ENCODE results near the gene KRT74.

KRT74 gene

GRCh38 chr12:52575948-52576347 lies 2.3 kb upstream of the KRT74 start:
- no peak for DNase-seq

DNA sequence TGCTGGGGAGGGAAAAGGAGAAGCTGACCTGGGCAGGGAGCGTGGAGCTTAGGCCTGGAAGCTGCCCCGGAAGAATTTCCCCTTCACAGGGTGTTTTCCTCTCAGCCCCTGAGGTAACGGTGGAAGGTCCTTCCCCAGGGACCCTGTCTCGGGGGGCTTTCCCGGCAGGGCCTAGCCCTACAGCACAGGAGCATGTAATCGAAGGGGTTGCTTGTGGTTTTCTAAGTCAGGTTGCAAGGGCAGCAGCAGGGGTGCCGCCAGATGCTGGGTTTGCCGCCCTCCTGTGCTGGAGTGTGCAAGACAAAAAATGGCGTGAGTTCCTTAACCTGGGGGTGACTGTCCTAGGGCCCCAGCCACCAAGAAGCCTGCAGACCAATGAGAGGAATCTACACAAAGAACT lies 1.6 kb upstream of the KRT74 start:
- DNase-seq, result no peak

DNA sequence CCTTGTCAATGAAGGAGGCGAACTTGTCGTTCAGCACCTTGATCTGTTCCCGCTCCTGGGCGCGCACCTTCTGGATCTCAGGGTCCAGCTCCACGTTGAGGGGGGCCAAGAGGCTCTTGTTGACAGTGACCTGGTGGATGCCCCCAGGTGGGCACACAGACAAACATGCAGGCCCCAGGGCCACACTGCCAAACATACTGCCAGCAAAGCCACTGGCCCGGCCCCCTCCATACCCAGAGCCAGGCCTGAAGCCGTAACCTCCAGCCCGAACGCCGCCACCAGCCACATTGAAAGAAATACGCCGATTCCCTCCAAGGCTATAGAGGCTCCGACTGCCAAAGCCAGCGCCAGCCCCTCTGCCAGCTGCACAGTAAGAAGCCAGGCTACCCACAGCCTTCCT lies 337 bp downstream of the KRT74 start:
- no peak for DNase-seq

GRCh38 chr12:52570511-52570910 lies 3.1 kb downstream of the KRT74 start:
- DNase-seq, result no peak

- DNase-seq, result peak in 17 of 56 donors; percentile 2 to 67 (median 13)
Observed at GRCh38 chr12:52568111-52568510, 5.5 kb downstream of the KRT74 start.

DNA sequence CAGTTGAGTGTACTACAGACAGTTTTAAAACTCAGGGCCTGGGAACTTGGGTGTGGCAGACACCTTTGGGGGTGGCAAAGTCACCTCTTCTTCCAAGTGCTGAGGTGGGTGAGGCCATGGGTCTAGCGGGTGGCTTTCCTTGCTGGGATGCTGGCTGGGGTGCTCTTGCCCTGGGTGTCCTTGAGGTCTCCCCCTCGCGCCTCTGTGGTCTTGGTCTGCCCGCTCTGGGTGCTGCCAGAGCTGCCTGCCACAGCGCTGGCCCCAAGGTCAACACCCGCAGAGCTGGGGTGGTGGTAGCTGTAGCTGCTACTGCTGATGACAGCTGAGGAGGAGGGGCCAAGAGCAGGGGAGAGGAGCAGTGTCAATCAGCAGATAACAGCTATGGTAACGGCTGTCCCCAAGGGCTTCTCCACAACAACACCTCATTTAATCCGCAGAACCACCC lies 6.8 kb downstream of the KRT74 start:
- no peak for DNase-seq

DNA sequence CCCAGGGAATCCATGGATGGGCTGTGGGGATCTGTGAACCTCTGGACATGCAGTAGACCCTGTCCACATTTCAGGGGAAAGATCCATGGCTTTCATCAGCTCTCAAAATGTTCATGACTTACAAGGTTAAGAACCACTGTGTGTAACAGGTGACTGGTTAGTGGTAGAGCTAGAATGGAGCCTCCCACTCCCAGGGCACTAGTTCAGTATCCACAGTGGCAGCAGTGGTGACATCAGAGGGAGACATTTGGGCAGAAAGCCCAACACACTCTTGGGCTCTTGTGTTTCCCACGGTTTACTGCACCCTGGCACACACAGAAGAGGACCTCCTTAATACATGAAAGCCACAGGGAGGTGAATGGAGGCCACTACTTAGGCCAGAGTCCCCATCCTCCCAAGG lies 9.1 kb downstream of the KRT74 start:
- no peak for DNase-seq

DNA sequence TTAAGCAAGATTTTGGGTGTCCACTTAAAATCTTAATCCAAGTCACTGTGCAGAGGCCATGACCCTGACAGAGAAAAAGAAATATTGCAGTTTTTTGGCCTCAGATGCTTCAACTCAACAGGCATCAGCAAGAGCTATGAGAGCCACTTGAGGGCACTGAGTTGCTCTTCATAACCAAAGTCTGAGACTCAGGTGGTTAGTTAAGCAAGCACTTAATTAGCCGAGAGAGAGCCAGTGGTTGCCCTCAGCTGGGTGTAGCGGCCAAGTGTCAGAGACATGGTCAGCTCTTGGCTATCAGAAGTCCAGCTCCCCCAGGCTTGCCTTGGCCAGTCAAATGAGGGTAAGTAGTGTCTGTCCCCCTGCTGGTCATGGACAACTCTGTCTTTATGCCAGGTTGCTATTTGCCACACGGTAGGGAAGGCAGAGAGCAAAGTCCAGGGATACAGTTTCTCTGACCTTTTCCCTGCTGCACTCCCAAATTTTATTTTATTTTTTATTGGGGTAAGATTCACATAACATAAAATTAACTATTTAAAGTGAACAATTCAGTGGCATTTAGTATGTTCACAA lies 11.7 kb downstream of the KRT74 start:
- no peak for DNase-seq

DNA sequence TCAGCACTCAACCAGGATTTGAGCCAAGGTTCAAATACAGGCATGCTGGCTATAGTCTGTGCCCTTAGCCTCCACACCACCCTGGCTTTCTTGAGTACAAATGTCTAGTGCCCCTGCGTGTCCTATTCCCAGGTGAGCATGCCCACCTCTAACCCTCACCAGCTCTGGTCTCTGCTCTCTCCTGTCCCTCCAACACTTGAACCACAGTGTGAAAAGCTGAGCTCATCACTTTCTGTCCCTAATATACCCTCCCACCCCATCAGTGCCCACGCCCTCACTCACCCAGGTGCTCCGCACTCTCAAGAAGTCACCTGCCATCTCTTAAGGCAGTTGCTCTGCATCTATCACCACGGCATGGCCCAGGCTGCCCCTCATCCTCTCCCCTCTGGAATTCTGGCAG lies 13.7 kb downstream of the KRT74 start:
- DNase-seq, result no peak

DNA sequence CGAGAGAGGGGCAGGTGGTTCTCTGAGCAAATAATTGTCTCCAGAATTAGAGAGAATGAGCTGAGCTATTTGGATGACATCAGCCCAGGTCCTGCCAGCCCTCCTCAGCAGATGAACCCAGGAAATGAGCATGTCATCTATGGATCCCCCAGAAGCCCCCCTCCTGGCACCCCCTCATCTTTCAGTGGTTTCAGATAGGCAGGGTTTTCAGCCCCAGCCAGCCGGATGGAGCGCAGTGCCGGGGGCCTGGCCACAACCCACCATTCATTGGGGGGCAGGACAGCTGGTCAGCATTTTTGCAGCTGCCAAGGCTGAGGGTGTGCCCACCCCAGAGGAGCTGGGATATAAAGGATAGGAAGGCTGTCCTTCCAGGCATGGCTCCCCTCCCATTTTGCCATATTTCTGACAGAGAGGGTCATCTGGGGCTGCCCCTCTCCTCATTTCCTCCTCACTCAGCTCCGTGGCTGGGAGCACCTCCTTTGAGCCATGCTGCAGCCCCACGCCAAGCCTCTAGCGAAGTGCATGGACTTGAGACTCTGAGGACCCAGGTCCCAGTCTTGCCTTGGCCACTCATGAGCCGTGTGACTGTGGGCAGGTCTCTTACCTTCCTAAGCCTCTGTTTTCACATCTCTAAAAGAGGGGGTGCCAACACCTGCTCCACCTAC lies 14.7 kb downstream of the KRT74 start:
- no peak for DNase-seq

DNA sequence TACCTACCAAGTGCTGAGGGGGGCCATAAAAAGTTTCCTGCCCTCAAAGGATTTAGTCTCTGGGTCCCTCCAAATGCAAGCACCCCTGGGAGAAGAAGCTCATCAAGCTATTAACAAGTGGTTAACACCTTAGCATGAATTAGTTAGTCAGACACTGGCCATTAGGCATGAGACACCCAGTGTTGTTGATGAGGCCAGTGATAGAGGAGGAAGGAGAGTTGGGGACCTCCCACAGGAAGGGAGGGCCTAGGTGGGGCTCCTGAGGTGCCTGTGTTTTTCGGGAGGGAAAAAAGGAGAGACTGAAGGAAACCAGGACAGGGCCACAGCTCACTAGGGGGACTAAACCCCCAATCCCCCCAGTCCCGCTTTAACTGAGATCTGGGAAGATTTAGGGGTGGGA lies 16.2 kb downstream of the KRT74 start:
- no peak for DNase-seq

GRCh38 chr12:52555577-52555976 lies 18.1 kb downstream of the KRT74 start:
- DNase-seq, result no peak

DNA sequence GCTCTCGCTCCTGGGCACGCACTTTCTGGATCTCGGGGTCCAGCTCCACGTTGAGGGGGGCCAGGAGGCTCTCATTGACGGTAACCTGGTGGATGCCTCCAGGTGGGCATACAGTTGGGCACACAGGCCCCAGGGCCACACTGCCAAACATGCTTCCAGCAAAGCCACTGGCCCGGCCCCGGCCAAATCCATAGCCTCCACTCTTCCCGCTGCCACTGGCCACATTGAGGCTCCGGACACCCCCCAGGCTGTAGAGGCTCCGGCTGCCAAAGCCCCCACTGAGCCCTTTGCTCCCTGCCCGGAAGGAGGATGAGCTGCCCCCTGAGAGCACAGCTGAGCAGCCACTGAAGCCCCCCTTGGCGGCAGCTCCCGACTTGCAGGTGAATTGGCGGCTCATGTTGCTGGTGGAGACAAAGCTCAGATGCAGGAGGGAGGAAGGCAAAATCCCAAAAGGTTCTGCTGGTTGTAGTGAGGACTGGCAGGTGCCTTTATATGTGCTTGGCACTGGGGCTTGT lies 20.9 kb downstream of the KRT74 start, which contains the start of gene KRT71:
Gene KRT71 (minus strand): TSS at position 465 of the 515 bp plus-strand sequence. CDS start 68 bp downstream, at position 397.
- DNase-seq, result no peak

GRCh38 chr12:52552055-52552454 lies 21.6 kb downstream of the KRT74 start:
- peak in 24 of 56 donors; percentile 4 to 80 (median 22) for DNase-seq

DNA sequence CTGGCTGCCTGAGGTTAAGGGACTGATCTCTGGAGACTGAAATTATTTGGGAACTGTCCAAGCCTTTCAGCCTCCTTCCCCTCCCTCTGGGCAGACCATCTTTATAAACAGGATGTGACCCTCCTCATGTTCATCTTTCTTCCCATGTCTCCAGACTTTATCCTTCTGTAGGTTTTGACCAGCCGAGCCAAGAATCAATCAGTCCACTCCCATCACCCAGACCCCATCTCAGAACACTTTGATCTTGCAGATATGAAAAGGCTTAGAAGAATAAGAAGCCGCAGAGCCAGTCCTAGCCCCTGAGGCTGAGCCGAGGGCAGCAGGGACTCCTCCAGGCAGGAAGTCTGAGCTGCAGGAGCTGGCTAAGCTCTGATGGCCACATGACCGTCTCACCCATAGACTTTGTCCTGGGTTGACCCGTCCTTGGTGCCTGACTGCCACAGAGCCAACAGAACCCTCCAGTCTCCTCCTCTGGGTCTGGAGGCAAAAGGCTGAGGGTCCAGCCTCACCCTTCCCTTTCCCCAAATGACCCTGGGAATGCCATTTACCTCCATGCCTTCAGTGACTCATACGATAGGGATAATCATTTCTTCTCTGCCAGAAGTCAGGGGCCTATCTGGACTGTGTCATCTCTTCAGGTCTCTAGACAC lies 22.3 kb downstream of the KRT74 start:
- DNase-seq, result no peak

GRCh38 chr12:52546126-52546525 lies 27.5 kb downstream of the KRT74 start:
- DNase-seq, result no peak

DNA sequence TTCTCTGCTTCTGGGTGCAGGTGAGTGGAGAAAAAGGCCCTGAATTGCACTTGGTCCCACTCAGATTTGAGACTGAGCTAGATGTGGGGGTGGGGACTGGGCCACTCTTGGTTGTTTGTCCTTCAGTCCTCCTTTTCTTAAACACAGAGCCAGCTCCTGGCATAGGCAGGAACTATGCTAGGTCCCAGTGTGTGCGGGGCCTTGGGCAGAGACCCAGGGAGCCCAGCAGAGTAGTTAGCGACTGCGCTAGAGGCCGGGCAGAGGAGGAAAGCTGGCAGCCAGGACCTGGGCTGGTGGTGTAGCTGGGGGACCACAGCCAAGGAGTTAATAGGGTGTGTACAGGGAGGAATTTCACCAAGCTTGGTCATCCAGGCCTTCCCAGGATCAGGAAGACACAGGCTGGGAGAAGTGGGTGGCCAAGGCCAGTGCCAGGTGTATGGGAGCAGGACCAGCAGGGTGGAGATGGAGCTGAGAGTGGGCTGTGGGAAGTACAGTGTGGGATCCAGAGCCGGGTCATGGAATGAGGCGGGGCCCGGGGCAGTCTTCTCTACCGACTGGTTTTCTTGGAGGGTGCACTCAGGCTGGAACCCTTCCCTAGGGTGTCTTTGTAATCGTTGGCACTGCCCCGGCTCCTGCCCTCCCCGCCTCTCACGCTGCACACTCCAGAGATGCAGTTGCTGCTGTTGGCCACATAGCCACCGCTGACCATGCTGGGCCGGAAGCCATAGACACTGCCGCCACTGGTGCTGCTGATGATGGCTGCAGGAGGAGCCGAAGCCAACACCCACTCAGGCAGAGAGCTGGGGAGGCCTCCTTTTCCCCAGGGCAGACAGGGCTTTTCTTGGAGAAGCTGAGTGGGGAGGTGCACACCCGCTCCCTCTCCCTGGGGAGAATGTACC lies 29.4 kb downstream of the KRT74 start:
- peak in 31 of 56 donors; percentile 5 to 65 (median 28) for DNase-seq

DNA sequence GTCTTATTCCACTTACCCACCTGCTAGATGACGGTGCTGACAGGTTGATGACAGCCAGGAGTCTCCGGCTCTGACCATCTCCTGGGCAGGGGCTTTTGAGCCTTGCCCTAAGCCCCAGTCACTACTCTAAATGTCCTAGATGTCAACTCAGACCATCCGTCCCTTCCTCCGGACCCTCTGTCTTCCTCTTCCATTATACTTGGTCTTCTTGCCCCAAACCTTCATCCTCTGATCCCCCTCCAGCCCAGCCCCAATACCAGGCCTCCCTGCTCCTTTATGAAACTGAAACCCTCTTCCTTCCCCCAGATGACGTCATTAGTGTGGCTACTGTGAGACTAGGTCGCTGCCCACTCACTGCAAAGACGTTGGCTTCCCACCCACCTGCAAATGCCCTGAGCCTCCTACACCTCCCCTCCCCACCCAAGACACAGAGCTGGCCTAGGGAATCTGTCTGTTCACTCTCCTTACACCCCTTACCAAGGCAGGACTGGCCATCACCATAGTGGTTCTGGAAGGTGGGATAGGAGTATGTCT lies 30.8 kb downstream of the KRT74 start:
- DNase-seq, result no peak

DNA sequence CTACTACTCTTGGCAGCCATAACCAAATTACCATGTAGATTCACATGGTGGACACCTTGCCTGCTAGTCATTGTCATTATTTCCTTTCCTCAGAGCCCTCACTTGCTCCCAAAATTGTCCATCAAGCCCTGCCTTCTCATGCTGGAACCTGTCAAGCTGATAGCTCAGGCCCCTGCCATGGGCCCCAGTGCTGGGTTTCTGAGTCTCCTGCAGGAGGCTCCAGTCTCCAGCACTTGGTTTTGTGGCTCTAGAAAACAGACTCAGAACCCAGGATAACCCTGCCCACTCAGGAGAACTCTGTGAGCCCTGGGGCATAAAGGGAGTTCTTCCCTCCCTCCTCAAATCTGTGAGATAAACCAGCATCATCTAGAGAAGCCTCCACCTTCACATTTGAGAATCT lies 31.5 kb downstream of the KRT74 start:
- DNase-seq, result no peak

DNA sequence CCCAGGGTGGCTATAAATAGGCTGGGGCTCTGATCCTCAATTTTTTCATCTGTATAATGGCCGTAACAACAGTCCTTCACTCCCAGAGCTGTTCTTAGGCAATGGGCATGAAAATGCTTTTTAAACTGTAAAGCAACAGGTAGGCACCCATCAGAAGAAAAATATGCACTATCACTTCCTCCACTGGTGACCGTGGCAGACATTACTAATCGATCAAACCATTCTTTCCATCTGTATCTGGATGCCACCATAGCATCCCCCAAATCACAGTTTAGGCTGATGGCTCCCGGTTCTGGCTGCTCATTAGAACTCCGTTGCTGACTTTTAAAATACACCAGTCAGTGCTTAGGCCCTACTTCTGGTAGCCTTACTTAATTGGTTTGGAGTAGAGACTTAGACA lies 31.9 kb downstream of the KRT74 start:
- no peak for DNase-seq

DNA sequence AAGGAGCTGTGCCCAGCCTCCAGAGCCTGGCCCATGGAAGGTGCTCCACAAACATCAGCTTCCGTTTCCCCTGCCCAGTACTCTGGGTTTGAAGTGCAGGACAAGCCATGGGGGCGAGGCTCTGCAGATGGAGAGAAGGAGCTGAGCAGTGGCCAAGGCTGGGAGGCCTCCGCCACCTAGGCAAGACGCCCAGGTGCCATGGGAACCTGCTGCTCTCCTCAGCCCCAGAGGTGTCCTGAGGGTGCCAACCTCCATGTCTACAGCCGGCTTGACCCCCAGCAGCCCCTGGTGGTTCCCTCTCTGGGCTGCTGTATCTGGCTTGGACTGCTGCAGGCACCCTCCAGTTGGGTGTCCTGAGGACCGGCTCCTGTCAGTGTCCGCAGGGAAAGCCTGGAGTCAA lies 33.1 kb downstream of the KRT74 start:
- DNase-seq, result no peak

All from nucleus accumbens (tissue), 56 donors.